ENCODE data around the gene ZNF664.

The ZNF664 gene

GRCh38 chr12:123928897-123929296 is 44.1 kb upstream of the ZNF664 start:
- H4K20me1 ChIP-seq (ENCODE audit: insufficient read depth, low read length): no peaks in the 10 kb centered on the region
- H3K27me3 ChIP-seq (ENCODE audit: low read depth, low read length): peaks cover 25% of the 10 kb centered on the region
- no peak overlapping the region for H3K4me3 ChIP-seq (ENCODE audit: low read length)
- H3K9me3 ChIP-seq (ENCODE audit: insufficient read depth, low read length): no peaks in the 10 kb centered on the region
- no peaks in the 10 kb centered on the region for H3K36me3 ChIP-seq (replicated peaks; ENCODE audit: low read depth, low read length)
- TF ChIP-seq EZH2phosphoT487 (IDR thresholded peaks at IDR 0.05; ENCODE audit: low read depth): no peak
- TF ChIP-seq, protein P1, sequence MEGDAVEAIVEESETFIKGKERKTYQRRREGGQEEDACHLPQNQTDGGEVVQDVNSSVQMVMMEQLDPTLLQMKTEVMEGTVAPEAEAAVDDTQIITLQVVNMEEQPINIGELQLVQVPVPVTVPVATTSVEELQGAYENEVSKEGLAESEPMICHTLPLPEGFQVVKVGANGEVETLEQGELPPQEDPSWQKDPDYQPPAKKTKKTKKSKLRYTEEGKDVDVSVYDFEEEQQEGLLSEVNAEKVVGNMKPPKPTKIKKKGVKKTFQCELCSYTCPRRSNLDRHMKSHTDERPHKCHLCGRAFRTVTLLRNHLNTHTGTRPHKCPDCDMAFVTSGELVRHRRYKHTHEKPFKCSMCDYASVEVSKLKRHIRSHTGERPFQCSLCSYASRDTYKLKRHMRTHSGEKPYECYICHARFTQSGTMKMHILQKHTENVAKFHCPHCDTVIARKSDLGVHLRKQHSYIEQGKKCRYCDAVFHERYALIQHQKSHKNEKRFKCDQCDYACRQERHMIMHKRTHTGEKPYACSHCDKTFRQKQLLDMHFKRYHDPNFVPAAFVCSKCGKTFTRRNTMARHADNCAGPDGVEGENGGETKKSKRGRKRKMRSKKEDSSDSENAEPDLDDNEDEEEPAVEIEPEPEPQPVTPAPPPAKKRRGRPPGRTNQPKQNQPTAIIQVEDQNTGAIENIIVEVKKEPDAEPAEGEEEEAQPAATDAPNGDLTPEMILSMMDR (IDR thresholded peaks at IDR 0.05; ENCODE audit: low read depth, low read length): no peak
- no peak overlapping the region for H2AFZ ChIP-seq (ENCODE audit: low read depth, low read length)
- H3K9ac ChIP-seq (ENCODE audit: low read length): no peak overlapping the region
- H3K4me2 ChIP-seq (ENCODE audit: low read length): no peak overlapping the region
- no peaks in the 10 kb centered on the region for H3K79me2 ChIP-seq (ENCODE audit: low read length)
- no peak overlapping the region for H3K27ac ChIP-seq (ENCODE audit: low read length)
- H3K4me1 ChIP-seq (ENCODE audit: low read length): no peaks in the 10 kb centered on the region

GRCh38 chr12:123929946-123930583 is 43.0 kb upstream of the ZNF664 start:
- H3K9me3 ChIP-seq (ENCODE audit: insufficient read depth, low read length): no peaks in the 10 kb centered on the region
- no peaks in the 10 kb centered on the region for H3K79me2 ChIP-seq (ENCODE audit: low read length)
- H3K36me3 ChIP-seq (replicated peaks; ENCODE audit: low read depth, low read length): no peaks in the 10 kb centered on the region
- no peak overlapping the region for H3K9ac ChIP-seq (ENCODE audit: low read length)
- TF ChIP-seq, protein P1 (IDR thresholded peaks at IDR 0.05; ENCODE audit: low read depth, low read length): no peak
- no peak for TF ChIP-seq EZH2phosphoT487 (IDR thresholded peaks at IDR 0.05; ENCODE audit: low read depth)
- no peak overlapping the region for H3K4me2 ChIP-seq (ENCODE audit: low read length)
- peaks cover 20% of the 10 kb centered on the region for H3K27me3 ChIP-seq (ENCODE audit: low read depth, low read length)
- H4K20me1 ChIP-seq (ENCODE audit: insufficient read depth, low read length): no peaks in the 10 kb centered on the region
- H2AFZ ChIP-seq (ENCODE audit: low read depth, low read length): no peak overlapping the region
- H3K4me3 ChIP-seq (ENCODE audit: low read length): no peak overlapping the region
- no peak overlapping the region for H3K27ac ChIP-seq (ENCODE audit: low read length)
- no peaks in the 10 kb centered on the region for H3K4me1 ChIP-seq (ENCODE audit: low read length)

DNA sequence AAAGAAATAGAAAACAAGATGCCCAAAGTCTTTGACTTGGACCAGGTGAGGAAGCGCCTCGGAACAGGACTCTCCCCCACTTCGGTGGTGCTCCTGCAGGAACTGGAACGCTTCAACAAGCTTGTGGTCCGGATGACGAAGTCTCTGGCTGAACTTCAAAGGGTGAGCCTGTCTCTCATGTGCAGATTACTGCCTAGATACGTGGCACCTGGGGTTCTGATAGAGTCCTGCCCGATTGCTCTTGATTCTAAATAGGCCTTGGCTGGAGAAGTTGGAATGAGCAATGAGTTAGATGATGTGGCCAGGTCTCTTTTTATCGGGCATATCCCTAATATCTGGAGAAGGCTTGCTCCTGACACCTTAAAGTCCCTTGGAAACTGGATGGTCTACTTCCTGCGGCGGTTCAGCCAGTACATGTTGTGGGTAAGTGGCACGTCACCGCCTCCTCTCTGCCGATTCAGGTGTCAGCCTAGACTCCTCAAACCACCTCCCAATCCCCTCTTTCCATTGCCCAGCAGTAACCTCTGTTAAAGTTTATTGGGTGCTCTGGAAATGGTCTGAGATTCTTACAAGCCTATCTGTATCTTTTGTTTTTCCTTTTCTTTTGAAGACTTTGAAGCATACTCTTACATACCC is 41.2 kb upstream of the ZNF664 start:
- Histone ChIP-seq H3K9ac (ENCODE audit: low read length) (no peak overlapping the region), H3K4me1 (ENCODE audit: low read length) (no peaks in the 10 kb centered on the region), H2AFZ (ENCODE audit: low read depth, low read length) (no peak overlapping the region), H4K20me1 (ENCODE audit: insufficient read depth, low read length) (no peaks in the 10 kb centered on the region), H3K9me3 (ENCODE audit: insufficient read depth, low read length) (no peaks in the 10 kb centered on the region), H3K27me3 (ENCODE audit: low read depth, low read length) (peaks cover 20% of the 10 kb centered on the region), H3K4me2 (ENCODE audit: low read length) (no peak overlapping the region), H3K36me3 (replicated peaks; ENCODE audit: low read depth, low read length) (no peaks in the 10 kb centered on the region), H3K4me3 (ENCODE audit: low read length) (no peak overlapping the region), H3K79me2 (ENCODE audit: low read length) (no peaks in the 10 kb centered on the region), H3K27ac (ENCODE audit: low read length) (no peak overlapping the region)
- TF ChIP-seq, protein P1 (IDR thresholded peaks at IDR 0.05; ENCODE audit: low read depth, low read length): no peak
- no peak for TF ChIP-seq EZH2phosphoT487 (IDR thresholded peaks at IDR 0.05; ENCODE audit: low read depth)

GRCh38 chr12:123933214-123933613 is 39.8 kb upstream of the ZNF664 start:
- no peaks in the 10 kb centered on the region for H3K36me3 ChIP-seq (replicated peaks; ENCODE audit: low read depth, low read length)
- H2AFZ ChIP-seq (ENCODE audit: low read depth, low read length): no peak overlapping the region
- no peaks in the 10 kb centered on the region for H3K79me2 ChIP-seq (ENCODE audit: low read length)
- no peak overlapping the region for H3K9ac ChIP-seq (ENCODE audit: low read length)
- peaks cover 3% of the 10 kb centered on the region for H3K4me1 ChIP-seq (ENCODE audit: low read length)
- H4K20me1 ChIP-seq (ENCODE audit: insufficient read depth, low read length): no peaks in the 10 kb centered on the region
- no peaks in the 10 kb centered on the region for H3K9me3 ChIP-seq (ENCODE audit: insufficient read depth, low read length)
- no peak overlapping the region for H3K4me2 ChIP-seq (ENCODE audit: low read length)
- H3K4me3 ChIP-seq (ENCODE audit: low read length): no peak overlapping the region
- peaks cover 9% of the 10 kb centered on the region for H3K27me3 ChIP-seq (ENCODE audit: low read depth, low read length)
- no peak overlapping the region for H3K27ac ChIP-seq (ENCODE audit: low read length)
- no peak for TF ChIP-seq EZH2phosphoT487 (IDR thresholded peaks at IDR 0.05; ENCODE audit: low read depth)
- TF ChIP-seq, protein P1 (IDR thresholded peaks at IDR 0.05; ENCODE audit: low read depth, low read length): no peak
